Central memory CD8-positive, alpha-beta T cell (primary cell): ENCODE results near the gene KIAA1958.

Experiments used
- ATAC-seq: fragments of 150-1000 bp; cut with Tn5 transposase; replicated peaks from 2 replicates; pipeline ENCODE4 v1.10.0; 2022; ENCODE audit warnings: mild to moderate bottlenecking, moderate FRiP score, moderate number of reproducible peaks; ENCODE audit not compliant: poor library complexity, severe bottlenecking; ENCODE audit errors: extremely low read depth
- DNase-seq, 2 donors: peaks; one replicate each; pipeline ENCODE4 v3.0.0; 2021; ENCODE audit warnings: low spot score in 2 of 2
- H3K27ac Mint-ChIP-seq: one replicate; pipeline ENCODE4 v1.8.0; 2022; ENCODE audit warnings: low read depth, mild to moderate bottlenecking, moderate library complexity, mixed read lengths
- H3K27me3 Mint-ChIP-seq: one replicate; pipeline ENCODE4 v1.8.0; 2022; ENCODE audit warnings: mixed read lengths
- H3K36me3 Mint-ChIP-seq: one replicate; pipeline ENCODE4 v1.8.0; 2022; ENCODE audit warnings: mild to moderate bottlenecking, moderate library complexity, mixed read lengths; ENCODE audit not compliant: insufficient read depth
- H3K4me1 Mint-ChIP-seq: one replicate; pipeline ENCODE4 v1.8.0; 2022; ENCODE audit warnings: mixed read lengths
- H3K4me3 Mint-ChIP-seq: one replicate; pipeline ENCODE4 v1.8.0; 2022; ENCODE audit warnings: mild to moderate bottlenecking, moderate library complexity, mixed read lengths
- H3K9me3 Mint-ChIP-seq: one replicate; pipeline ENCODE4 v1.8.0; 2022; ENCODE audit warnings: mixed read lengths

The KIAA1958 gene

GRCh38 chr9:112472996-112473395 lies 13.6 kb upstream of the KIAA1958 start:
- no peaks in the 10 kb centered on the region for H3K9me3 Mint-ChIP-seq
- no peaks in the 10 kb centered on the region for H3K27me3 Mint-ChIP-seq
- no peak overlapping the region for H3K4me3 Mint-ChIP-seq
- no peaks in the 10 kb centered on the region for H3K4me1 Mint-ChIP-seq
- peaks cover 3% of the 10 kb centered on the region for H3K36me3 Mint-ChIP-seq
- H3K27ac Mint-ChIP-seq: no peak overlapping the region
- ATAC-seq (no peak), DNase-seq (no peak)

GRCh38 chr9:112473986-112474385 lies 12.6 kb upstream of the KIAA1958 start:
- no peaks in the 10 kb centered on the region for H3K4me1 Mint-ChIP-seq
- ATAC-seq (no peak), DNase-seq (no peak)
- H3K27ac Mint-ChIP-seq: no peak overlapping the region
- H3K27me3 Mint-ChIP-seq: no peaks in the 10 kb centered on the region
- no peaks in the 10 kb centered on the region for H3K9me3 Mint-ChIP-seq
- no peak overlapping the region for H3K4me3 Mint-ChIP-seq
- peaks cover 2% of the 10 kb centered on the region for H3K36me3 Mint-ChIP-seq

DNA sequence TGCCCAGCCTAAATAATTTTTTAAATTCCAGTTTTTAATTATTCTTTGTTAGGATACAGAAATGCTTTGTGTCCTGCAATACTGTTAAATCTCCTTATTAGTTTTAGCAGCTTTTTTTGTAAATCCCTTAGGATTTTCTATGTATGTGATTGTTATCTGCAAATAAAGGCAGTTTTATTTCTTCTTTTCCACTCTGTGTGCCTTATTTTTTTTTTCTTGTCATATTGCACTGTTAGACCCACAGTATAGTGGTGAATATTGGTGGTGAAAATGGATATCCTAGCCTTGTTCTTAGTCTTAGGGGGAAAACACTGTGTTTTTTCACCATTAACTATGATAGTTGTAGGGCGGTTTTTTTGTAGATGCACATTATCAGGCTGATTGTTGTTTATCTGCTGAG lies 11.3 kb upstream of the KIAA1958 start:
- H3K27ac Mint-ChIP-seq: no peak overlapping the region
- no peak for DNase-seq
- no peaks in the 10 kb centered on the region for H3K9me3 Mint-ChIP-seq
- peaks cover under 1% of the 10 kb centered on the region for H3K36me3 Mint-ChIP-seq
- no peaks in the 10 kb centered on the region for H3K4me1 Mint-ChIP-seq
- no peak for ATAC-seq
- no peak overlapping the region for H3K4me3 Mint-ChIP-seq
- H3K27me3 Mint-ChIP-seq: no peaks in the 10 kb centered on the region

GRCh38 chr9:112477330-112477729 lies 9.3 kb upstream of the KIAA1958 start:
- no peak for DNase-seq
- no peak overlapping the region for H3K27ac Mint-ChIP-seq
- no peaks in the 10 kb centered on the region for H3K36me3 Mint-ChIP-seq
- no peaks in the 10 kb centered on the region for H3K9me3 Mint-ChIP-seq
- ATAC-seq: no peak
- H3K4me1 Mint-ChIP-seq: no peaks in the 10 kb centered on the region
- no peak overlapping the region for H3K4me3 Mint-ChIP-seq
- H3K27me3 Mint-ChIP-seq: no peaks in the 10 kb centered on the region

DNA sequence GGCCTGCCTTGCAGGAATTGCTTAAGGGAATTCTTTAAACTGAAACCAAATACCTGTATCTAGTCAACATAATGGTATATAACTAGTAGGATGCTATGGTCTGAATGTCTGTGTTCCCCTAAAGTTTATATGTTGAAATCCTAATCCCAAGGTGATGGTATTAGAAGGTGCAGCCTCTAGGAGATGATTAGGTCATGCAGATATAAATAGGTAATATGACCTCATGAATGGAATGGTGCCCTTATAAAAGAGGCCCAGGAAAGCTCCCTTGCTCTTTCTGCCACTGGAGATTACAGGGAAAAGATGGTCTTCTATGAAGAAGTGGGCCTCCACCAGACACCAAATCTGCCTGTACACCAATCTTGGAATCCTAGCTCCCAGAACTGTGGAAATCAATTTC lies 7.4 kb upstream of the KIAA1958 start:
- DNase-seq (no peak), ATAC-seq (no peak)
- H3K9me3 Mint-ChIP-seq: no peaks in the 10 kb centered on the region
- no peak overlapping the region for H3K4me3 Mint-ChIP-seq
- H3K27ac Mint-ChIP-seq: no peak overlapping the region
- no peaks in the 10 kb centered on the region for H3K36me3 Mint-ChIP-seq
- H3K27me3 Mint-ChIP-seq: no peaks in the 10 kb centered on the region
- H3K4me1 Mint-ChIP-seq: no peaks in the 10 kb centered on the region

- Mint-ChIP-seq H3K27me3 (no peaks in the 10 kb centered on the region), H3K4me1 (peaks cover 18% of the 10 kb centered on the region), H3K9me3 (no peaks in the 10 kb centered on the region), H3K27ac (no peak overlapping the region), H3K4me3 (no peak overlapping the region), H3K36me3 (peaks cover 6% of the 10 kb centered on the region)
- DNase-seq: no peak
- no peak for ATAC-seq
These were observed 2.0 kb upstream of the KIAA1958 start for GRCh38 chr9:112484607-112485006.

DNA sequence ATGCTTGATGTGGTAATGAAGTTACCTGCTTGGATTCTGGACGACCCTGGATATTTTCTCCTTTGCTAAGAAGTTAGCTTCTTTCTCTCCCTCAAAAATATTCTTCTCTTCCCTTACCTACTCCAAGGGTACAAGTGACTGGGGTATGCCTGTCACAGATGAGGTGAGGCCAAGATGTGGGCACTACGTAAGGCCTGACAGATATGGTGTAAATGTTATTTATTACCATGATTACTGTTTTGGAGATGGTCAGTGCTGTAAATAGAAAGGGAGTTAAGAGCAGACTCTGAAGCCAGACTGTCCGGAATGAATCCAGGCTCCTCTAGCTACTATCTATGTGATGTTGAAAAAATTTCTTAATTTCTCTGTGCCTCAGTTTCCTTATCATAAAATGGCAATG lies 1.1 kb upstream of the KIAA1958 start:
- Mint-ChIP-seq H3K27ac (peak overlapping the region; percentile 86), H3K4me3 (peak overlapping the region; percentile 94)

DNA sequence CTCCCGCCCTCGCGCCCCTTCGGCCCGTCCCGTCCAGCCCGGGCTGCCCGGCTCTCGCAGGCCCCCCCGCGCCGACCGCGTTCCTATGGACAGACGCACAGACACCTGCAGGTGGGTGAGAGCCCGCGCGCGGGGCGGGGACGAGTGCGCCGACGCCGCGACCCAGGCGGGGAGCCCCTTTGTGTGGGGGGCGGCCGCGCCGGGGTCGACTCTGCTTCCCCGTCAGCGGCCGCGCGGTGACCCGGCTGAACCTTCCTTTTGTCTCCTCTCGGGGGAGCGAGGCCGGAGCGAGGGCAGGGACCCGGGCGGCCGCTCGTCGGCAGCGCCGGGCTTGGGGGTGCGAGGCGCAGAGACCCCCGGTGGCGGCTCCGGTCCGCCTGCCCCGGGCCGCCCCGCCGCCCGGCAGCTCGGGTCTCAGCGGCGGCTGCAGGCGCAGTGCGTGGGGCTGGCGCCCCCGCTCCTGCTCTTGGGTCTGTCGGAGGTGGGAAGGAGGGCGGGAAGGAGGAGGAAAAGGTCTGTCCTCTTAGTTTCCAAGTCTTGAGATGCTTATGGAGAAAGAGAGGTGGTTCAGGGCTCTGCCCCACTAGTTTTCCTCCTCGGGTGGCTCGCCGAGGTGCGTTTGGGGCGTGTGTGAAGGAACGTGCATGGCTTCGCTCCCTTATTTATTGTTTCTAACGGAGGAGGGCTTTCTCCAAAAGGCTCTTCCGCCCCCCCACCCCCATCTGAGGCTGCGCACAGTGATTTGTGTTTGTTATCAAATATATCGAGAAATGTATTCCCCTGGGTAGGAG lies 576 bp downstream of the KIAA1958 start:
- DNase-seq (peak in 1 of 2 donors; percentile 20), ATAC-seq (peak; percentile 11)
- peak overlapping the region; percentile 94 for H3K4me3 Mint-ChIP-seq
- no peaks in the 10 kb centered on the region for H3K9me3 Mint-ChIP-seq
- H3K27me3 Mint-ChIP-seq: no peaks in the 10 kb centered on the region
- peaks cover 18% of the 10 kb centered on the region for H3K4me1 Mint-ChIP-seq
- peaks cover 6% of the 10 kb centered on the region for H3K36me3 Mint-ChIP-seq
- H3K27ac Mint-ChIP-seq: peak overlapping the region; percentile 85

More for the DNA sequence above, 1.1 kb upstream of the KIAA1958 start:
- H3K36me3 Mint-ChIP-seq: peaks cover 6% of the 10 kb centered on the region
- no peaks in the 10 kb centered on the region for H3K27me3 Mint-ChIP-seq
- no peak for ATAC-seq
- no peak for DNase-seq
- peaks cover 18% of the 10 kb centered on the region for H3K4me1 Mint-ChIP-seq
- no peaks in the 10 kb centered on the region for H3K9me3 Mint-ChIP-seq

GRCh38 chr9:112487799-112488340 lies 1.2 kb downstream of the KIAA1958 start:
- Mint-ChIP-seq H3K36me3 (peaks cover 6% of the 10 kb centered on the region), H3K27ac (peak overlapping the region; percentile 85), H3K27me3 (no peaks in the 10 kb centered on the region), H3K4me3 (peak overlapping the region; percentile 94), H3K4me1 (peaks cover 18% of the 10 kb centered on the region), H3K9me3 (no peaks in the 10 kb centered on the region)
- DNase-seq (no peak), ATAC-seq (no peak)

GRCh38 chr9:112489039-112489546 lies 2.5 kb downstream of the KIAA1958 start:
- DNase-seq: no peak
- Mint-ChIP-seq H3K27me3 (no peaks in the 10 kb centered on the region), H3K4me3 (no peak overlapping the region), H3K36me3 (peaks cover 6% of the 10 kb centered on the region), H3K4me1 (peaks cover 18% of the 10 kb centered on the region), H3K9me3 (peaks cover 6% of the 10 kb centered on the region), H3K27ac (no peak overlapping the region)
- ATAC-seq: no peak

DNA sequence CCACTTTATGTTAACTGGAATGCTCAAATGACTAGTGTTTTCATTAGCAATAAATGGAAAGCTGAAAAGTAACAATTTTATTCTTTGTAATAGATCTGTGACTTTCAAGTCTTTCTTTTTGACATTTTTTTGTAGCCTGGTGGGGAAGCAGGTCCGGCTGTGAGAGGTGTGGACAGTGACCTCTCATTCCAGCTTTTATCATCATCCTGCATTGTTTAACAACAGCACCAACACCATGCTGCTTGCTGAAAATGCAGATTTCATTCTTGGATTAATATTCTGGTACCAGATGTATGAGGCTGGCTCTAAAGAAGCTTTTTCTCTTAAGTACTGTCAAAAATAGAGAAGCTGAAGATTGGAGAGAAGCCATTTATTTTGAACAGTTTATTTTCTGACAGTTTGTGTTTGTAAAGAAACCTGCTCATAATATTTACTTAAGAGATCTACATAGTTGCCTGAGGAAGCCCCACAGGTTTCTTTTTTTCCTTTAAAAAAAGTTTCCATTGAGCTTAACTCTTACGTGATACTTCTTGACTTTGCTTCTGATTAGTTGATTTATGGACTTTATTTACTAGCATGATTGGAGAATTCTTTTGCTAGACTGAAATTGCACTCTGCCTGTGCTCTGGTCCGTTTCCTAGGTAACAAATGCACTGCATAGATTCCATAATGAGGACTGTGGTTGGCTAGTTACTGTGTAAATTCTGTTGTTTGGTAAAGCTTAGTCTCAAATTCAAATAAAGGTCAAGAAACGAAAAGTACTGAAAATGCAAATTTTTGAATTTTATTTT lies 3.4 kb downstream of the KIAA1958 start:
- Mint-ChIP-seq H3K4me1 (peaks cover 18% of the 10 kb centered on the region), H3K9me3 (peaks cover 16% of the 10 kb centered on the region), H3K4me3 (no peak overlapping the region), H3K36me3 (peaks cover 7% of the 10 kb centered on the region), H3K27me3 (no peaks in the 10 kb centered on the region), H3K27ac (no peak overlapping the region)
- DNase-seq: no peak
- no peak for ATAC-seq

- Mint-ChIP-seq H3K4me3 (no peak overlapping the region), H3K4me1 (no peaks in the 10 kb centered on the region)
- ATAC-seq: no peak
These were observed 6.9 kb downstream of the KIAA1958 start for GRCh38 chr9:112493393-112494137.

More at GRCh38 chr9:112493393-112494137, 6.9 kb downstream of the KIAA1958 start:
- no peak for DNase-seq
- no peaks in the 10 kb centered on the region for H3K27me3 Mint-ChIP-seq
- H3K27ac Mint-ChIP-seq: no peak overlapping the region
- peaks cover 19% of the 10 kb centered on the region for H3K9me3 Mint-ChIP-seq
- H3K36me3 Mint-ChIP-seq: peaks cover 2% of the 10 kb centered on the region
